Retinal pigment epithelial cell (primary cell): ENCODE data around the gene KAT2A.

Source experiments
- DNase-seq: peaks from one replicate; pipeline ENCODE4 v3.0.0-alpha.2; 2010; ENCODE audit warnings: low read depth
- H3K4me3 ChIP-seq: 2 replicates; pipeline ENCODE4 v1.5.1; 2011; ENCODE audit warnings: mild to moderate bottlenecking, low read length, control low read depth, moderate library complexity
- TF ChIP-seq, protein P1 (sequence below): conservative IDR thresholded peaks from 2 replicates; pipeline ENCODE4 v1.5.1; 2011; ENCODE audit warnings: low read depth, low read length, control low read depth, inconsistent platforms

The KAT2A gene

DNA sequence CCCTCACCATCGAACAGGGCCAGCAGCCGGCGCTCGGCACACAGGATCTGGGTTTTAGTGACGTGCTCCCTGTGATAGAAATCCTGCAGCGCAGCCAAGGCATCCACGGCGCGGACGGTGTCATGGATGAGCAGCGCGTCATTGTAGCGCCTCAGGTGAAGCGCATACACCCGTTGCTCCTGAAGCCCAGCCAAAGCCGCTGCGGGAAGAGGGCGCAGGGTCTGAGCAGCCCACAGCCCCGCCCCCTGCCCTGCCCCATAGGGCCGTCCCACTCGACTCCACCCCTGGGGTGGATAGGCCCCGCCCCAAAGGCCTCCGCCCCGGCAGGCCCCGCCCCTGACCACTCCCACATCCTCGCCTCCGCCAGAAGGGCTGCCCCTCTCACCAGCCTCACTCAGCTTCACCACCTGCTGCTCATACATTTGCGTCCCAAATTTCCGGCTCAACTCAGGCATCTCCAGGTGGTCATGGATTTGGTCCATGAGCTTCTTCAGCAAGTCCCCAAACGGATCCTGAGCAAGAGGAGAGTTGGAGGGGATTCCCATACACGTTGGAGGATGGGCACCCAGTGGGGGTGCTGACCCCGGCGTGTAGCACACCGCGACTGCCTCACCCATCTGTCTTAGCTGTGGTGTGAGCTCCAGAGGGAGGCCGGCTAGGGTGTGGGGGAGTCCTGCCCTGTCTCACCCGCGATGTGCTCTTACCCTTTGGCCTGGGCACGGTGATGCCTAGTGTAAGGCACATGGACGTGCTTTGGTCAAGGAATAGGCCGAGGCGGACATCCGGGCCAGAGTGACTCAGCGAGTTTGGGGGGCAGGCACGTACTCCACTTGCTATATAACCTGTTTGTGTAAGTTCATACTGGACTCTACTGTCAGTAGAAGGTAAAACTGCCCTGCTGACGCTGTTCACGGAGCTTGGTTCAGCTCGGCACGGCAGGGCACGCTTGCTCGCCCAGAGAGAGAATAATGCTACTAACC lies 13.3 kb downstream of the KAT2A start:
- TF ChIP-seq, protein P1, sequence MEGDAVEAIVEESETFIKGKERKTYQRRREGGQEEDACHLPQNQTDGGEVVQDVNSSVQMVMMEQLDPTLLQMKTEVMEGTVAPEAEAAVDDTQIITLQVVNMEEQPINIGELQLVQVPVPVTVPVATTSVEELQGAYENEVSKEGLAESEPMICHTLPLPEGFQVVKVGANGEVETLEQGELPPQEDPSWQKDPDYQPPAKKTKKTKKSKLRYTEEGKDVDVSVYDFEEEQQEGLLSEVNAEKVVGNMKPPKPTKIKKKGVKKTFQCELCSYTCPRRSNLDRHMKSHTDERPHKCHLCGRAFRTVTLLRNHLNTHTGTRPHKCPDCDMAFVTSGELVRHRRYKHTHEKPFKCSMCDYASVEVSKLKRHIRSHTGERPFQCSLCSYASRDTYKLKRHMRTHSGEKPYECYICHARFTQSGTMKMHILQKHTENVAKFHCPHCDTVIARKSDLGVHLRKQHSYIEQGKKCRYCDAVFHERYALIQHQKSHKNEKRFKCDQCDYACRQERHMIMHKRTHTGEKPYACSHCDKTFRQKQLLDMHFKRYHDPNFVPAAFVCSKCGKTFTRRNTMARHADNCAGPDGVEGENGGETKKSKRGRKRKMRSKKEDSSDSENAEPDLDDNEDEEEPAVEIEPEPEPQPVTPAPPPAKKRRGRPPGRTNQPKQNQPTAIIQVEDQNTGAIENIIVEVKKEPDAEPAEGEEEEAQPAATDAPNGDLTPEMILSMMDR, result no peak
- DNase-seq, result no peak
- H3K4me3 ChIP-seq, result peak overlapping the region; percentile 45

DNA sequence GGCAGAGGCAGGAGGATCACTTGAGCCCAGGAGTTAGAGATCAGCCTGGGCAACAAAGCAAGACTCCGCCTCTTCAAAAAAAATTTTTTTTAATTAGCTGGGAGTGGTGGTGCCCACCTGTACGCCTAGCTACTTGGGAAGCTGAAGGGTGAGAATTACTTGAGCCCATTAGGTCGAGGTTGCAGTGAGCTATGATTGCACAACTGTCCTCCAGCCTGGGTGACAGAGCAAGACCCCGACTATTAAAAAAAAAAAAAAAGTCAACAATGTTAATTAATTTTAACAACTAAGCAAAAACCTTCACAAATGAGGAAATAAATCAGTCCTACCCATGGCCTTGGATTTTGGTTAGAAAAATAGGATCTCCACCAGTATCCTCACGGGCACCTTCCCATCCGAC lies 14.0 kb downstream of the KAT2A start:
- TF ChIP-seq, protein P1, result no peak
- H3K4me3 ChIP-seq, result peak overlapping the region; percentile 45
- DNase-seq, result no peak

DNA sequence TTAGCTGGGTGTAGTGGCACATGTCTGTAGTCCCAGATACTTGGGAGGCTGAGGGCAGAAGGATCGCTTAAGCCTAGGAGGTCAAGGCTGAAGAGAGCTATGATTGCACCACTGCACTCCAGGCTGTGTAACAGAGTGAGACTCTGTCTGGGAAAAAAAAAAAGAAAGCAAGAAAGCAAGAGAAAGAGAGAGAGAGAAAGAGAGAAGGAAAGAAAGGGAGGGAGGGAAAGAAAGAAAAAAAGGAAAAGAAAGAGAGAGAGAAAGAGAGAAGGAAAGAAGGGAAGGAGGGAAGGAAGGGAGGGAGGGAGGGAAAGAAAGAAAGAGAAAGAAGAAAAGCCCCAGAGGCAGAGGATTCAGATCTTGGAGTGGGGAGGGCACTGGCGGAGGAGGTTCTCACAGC lies 15.2 kb downstream of the KAT2A start:
- DNase-seq, result no peak
- TF ChIP-seq, protein P1, result no peak
- H3K4me3 ChIP-seq, result no peak overlapping the region

DNA sequence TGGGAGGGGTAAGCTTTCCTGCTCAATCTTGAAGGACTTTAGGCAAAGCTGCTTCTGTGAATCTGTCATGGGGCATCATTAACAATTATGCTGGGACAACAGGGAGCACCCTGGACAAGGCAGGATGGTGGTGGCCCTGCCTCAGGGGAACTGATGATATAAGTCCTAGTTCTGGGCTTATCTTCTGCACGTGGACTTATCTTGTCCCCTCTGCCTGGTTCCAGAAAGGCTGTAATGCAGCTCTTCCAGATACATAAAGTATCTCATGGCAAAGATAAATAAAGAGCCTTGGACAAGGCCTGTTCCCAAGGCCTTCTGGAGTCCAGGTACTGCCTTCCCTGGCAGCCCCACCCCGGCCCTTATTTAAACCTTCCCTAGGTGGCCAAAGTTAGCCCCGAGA lies 16.9 kb downstream of the KAT2A start:
- no peak for DNase-seq
- TF ChIP-seq, protein P1, result no peak
- H3K4me3 ChIP-seq, result no peak overlapping the region

DNA sequence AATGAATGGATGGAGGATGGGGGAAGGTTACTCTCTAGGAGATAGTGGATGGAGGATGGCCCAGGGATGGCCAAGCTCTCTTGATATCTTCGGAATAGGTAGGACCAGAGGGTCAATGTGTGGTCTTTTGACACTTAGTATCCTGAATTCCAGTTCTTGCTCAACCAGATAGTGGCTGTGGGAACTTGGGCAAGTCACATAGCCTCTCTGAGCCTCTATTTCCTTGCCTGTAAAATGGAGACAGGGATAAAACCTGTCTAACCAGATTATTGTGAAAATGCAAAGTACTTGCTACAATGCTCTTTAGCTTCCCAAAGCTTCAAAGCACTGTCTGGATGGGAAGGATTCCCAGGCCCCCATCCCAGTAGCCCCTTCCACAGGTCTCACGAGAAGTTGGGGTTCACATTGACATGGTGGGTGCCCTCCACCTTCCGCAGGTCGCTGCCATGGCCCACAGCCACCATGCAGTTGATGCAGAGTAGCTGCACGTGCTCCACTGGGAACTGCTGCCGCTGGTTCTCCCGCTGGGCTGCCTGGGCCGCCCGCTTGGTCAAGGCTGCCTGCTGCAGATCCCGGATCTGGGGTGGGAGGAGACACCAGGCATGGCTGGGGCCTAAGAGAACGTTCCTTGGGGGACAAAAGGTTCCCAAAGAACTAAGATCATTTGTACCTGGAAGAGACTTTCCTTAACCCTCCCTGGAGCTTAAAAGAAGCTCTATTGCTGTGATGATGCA lies 17.8 kb downstream of the KAT2A start:
- no peak overlapping the region for H3K4me3 ChIP-seq
- no peak for DNase-seq
- TF ChIP-seq, protein P1, result no peak

DNA sequence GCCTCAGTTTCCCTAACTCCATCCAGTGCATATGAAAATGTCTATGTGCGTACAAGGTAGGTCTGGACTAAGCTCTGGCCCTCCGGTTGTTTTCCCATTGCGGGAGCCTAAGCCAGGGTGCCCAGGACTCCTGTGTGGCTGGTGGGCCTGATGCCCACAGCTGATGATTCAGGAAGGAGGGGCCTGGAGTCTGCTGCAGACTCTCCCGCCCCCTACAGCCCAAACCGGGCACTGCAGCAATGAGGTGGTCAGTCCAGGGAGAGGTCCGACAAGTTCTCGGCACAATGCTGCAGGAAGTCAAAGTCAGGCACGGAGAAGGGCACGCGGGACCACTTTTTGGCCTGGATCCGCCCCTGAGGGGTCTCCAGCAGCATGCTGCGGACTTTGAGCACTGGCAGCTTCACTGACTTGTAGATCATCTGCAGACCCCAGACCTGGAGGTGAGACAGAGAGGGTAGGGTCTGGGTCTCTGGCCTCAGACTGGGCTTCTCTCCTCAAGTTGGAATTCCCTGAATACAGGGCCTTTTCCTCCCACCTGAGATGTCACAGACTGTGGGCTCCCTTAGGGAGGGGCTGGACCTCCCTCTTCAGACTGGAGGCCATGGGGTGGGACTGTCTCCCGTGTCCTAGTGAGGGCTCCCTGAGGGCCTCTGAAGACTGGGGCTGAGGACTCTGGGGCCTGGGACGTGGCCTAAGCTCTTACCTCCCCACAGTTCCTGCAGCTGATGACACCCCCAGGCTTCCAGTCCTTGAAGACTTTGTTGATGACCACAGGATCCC lies 19.5 kb downstream of the KAT2A start:
- no peak overlapping the region for H3K4me3 ChIP-seq
- no peak for DNase-seq
- TF ChIP-seq, protein P1, result peak; percentile 95
